Activated naive CD4-positive, alpha-beta T cell (primary cell): ENCODE measurements around the gene GPR150.

Experiments used
- DNase-seq, 4 experiments: peaks; one replicate each; lab custom pipeline; 2025; lab: John Stamatoyannopoulos, UW

Gene GPR150

GRCh38 chr5:95649842-95650620 lies 30.1 kb downstream of the GPR150 start:
- no peak for DNase-seq

GRCh38 chr5:95652849-95653248 lies 33.0 kb downstream of the GPR150 start:
- DNase-seq, result no peak

GRCh38 chr5:95654196-95654595 lies 34.3 kb downstream of the GPR150 start:
- no peak for DNase-seq

- DNase-seq, result no peak
Observed at GRCh38 chr5:95655575-95655974, 35.7 kb downstream of the GPR150 start.

- DNase-seq, result no peak
Observed at GRCh38 chr5:95660060-95660459, 40.2 kb downstream of the GPR150 start.

- no peak for DNase-seq
Observed at GRCh38 chr5:95662946-95663345, 43.1 kb downstream of the GPR150 start.

GRCh38 chr5:95664204-95664786 lies 44.4 kb downstream of the GPR150 start:
- DNase-seq, result peak in 1 of 4 experiments; percentile 1

- DNase-seq, result no peak
Observed at GRCh38 chr5:95667061-95667618, 47.3 kb downstream of the GPR150 start.

GRCh38 chr5:95667678-95668077 lies 47.8 kb downstream of the GPR150 start:
- no peak for DNase-seq

GRCh38 chr5:95668216-95668615 lies 48.3 kb downstream of the GPR150 start:
- no peak for DNase-seq

GRCh38 chr5:95668728-95669127 lies 48.8 kb downstream of the GPR150 start:
- no peak for DNase-seq

GRCh38 chr5:95669540-95669939 lies 49.7 kb downstream of the GPR150 start:
- DNase-seq, result no peak

GRCh38 chr5:95669985-95670384 lies 50.1 kb downstream of the GPR150 start:
- DNase-seq, result no peak

GRCh38 chr5:95670568-95670967 lies 50.7 kb downstream of the GPR150 start:
- DNase-seq, result no peak
